PFSK-1 (cell line): Measurements from ENCODE around the gene IST1.

Source experiments
- FOXP2 ChIP-seq: optimal IDR thresholded peaks from 2 replicates; pipeline ENCODE3; 2011; ENCODE audit warnings: borderline replicate concordance, control low read depth, inconsistent platforms; ENCODE audit not compliant: insufficient read depth; ENCODE audit errors: extremely low read length, extremely low read depth
- POLR2AphosphoS5 ChIP-seq: IDR thresholded peaks from 2 replicates; pipeline ENCODE4 v1.6.1; 2012; ENCODE audit warnings: low read depth, mild to moderate bottlenecking, control low read depth, low read length, moderate library complexity
- REST ChIP-seq, 2 experiments: IDR thresholded peaks; 2 replicates each; pipeline versions ENCODE4 v1.6.1 to v1.8.0; 2011 to 2012; ENCODE audit warnings: low read depth in 2 of 2, low read length in 2 of 2, control low read depth in 1 of 2, inconsistent platforms in 1 of 2, mild to moderate bottlenecking in 1 of 2, moderate library complexity in 1 of 2; ENCODE audit not compliant: insufficient read depth in 1 of 2
- SIN3A ChIP-seq: IDR thresholded peaks from 2 replicates; pipeline ENCODE4 v1.6.1; 2012; ENCODE audit warnings: mild to moderate bottlenecking, low read length, moderate library complexity, borderline replicate concordance; ENCODE audit not compliant: insufficient read depth
- TAF1 ChIP-seq: IDR thresholded peaks from 2 replicates; pipeline ENCODE4 v1.6.1; 2012; ENCODE audit warnings: low read length, control low read depth, borderline replicate concordance; ENCODE audit not compliant: insufficient read depth

DNA sequence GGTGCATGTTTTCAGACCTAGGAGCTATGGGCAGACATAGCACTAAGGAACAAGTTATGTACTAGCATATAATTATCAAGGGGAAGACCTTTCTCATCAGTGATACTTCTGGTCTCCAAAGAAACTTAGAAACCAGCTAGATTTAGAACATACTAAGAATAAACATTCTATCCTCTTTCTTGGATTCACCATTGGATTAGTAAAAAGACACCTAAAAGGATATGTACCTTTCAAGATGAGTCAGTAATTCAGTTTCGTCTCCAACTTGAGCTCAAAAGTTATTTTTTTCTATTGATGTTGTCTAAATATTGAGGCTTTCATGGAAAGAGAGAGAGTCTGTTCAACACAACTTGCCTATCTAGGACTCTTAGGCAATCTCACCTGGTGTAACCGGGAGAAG is 24.5 kb upstream of the IST1 start:
- no peak for TF ChIP-seq POLR2AphosphoS5
- no peak for TF ChIP-seq SIN3A
- TF ChIP-seq REST (IDR thresholded peaks at IDR 0.05; ENCODE audit: insufficient read depth in 1 of 2, low read depth in 2 of 2, low read length in 2 of 2): no peak
- no peak for TF ChIP-seq TAF1
- no peak for TF ChIP-seq FOXP2
